GM19397 (cell line): Measurements from ENCODE around the gene GHRL.

Source experiments
- ATAC-seq: cut with Tn5 transposase; IDR thresholded peaks from one replicate; pipeline ENCODE4 v1.9.1; 2021; ENCODE audit warnings: mild to moderate bottlenecking, moderate library complexity; ENCODE audit not compliant: unreplicated experiment

Gene GHRL, protein sequence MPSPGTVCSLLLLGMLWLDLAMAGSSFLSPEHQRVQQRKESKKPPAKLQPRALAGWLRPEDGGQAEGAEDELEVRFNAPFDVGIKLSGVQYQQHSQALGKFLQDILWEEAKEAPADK

GRCh38 chr3:10292505-10293419, at the start of gene GHRL:
GHRL (minus strand) TSS chr3:10292947; CDS start chr3:10290180, 2,767 bp downstream.
- ATAC-seq = peak; percentile 77

GRCh38 chr3:10341901-10342398, 49.2 kb upstream of the GHRL start:
- ATAC-seq = no peak

DNA sequence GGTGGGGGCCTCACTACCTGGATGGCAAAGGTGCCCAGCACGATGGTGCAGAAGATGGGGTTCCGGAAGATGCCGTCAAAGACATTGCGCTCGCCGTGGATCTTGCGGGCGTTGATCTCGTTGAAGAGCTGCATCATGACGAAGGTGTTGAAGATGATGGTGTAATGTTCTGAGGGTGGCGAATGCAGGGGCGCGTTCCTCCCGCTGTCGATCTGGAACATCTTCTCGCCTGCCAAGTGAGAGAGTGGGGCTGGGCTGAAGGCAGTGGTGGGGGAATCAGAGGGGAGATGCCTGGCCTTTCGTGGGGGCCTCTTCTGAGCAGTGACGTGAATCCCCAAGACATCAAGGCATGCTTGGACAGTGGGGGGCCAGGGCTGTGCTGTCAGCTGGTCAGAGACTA, 47.7 kb upstream of the GHRL start:
- ATAC-seq = no peak

- no peak for ATAC-seq
These were observed 47.3 kb upstream of the GHRL start for GRCh38 chr3:10340046-10340445.

DNA sequence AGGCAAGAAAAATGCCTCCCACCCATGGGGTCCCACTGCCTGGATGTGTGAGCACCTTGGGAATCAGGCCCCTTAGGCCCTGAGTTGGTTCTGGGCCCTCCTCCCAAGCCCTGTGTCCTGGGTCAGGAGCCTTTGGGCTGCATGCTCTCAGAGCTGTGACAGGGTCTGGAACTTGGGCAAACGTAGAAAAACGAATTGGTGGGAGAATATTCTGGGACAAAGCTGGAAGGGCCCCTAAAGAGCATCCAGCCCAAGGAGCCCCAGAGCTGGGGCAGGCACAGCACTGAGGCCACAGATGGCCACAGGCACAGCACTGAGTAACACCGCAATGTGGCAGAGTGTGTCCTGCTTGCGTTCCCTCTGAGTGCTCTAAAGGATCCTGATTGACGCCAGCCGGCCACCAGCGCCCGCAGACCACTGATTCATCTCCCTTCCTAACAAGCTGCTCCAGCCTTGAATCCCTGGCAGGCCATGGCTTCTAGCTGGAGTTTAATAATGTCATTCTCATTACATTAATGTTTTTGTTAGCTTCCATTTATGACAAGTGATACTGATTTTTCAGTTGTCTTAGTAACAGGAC, 46.7 kb upstream of the GHRL start:
- no peak for ATAC-seq

- no peak for ATAC-seq
These were observed 46.0 kb upstream of the GHRL start for GRCh38 chr3:10338591-10339353.

DNA sequence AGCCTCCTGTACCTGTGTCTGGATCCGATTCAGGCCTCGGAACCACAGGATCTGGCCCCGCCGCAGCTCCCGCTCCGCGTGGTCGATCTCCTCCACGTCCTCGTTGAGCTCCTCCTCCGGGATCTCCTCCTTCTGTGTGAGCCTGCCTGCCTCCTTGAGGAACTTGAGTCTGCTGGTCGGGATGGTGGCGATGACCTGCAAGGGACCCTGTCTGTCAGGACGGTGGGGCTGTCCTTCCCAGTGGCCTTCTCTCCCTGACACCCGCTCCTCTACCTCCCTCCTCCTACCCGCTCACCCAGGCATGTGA, 45.4 kb upstream of the GHRL start:
- no peak for ATAC-seq

- no peak for ATAC-seq
These were observed 44.8 kb upstream of the GHRL start for GRCh38 chr3:10337323-10338163.

- no peak for ATAC-seq
These were observed 44.0 kb upstream of the GHRL start for GRCh38 chr3:10336761-10337160.

DNA sequence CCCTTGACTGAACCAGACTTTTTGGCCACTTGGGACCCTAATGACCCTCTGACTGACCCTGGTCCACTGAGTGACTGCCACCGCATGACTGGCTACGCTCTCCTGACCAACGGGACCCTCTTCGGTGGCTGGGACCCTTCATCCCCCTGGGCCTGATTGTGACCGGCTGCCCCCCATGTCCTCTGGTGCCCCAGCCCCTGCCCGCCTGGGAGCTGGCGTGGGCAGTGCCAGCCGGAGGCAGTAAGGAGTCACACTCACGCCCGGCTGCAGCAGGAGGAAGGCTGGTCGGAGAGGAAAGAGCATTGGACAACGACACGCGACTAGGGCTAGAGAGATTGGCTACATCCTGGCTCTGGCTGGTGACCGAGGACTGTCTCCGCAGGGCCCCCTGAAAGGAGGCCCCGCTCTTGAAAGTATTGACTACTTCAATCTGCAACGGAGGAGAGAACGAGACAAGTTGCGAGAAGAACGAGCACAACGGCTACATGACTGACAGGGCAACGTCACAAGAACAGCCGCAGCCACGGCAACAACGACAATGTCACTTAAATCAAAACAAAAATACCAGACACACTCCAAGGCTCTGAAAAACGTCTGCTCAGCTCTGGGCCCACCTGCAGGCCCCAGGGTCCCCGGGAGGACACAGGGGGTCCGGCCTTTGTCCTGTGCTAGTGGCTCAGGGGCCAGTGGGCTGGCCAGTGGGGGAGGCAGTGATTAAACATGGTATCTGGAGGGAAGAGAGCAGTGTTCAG, 43.3 kb upstream of the GHRL start:
- ATAC-seq = no peak

DNA sequence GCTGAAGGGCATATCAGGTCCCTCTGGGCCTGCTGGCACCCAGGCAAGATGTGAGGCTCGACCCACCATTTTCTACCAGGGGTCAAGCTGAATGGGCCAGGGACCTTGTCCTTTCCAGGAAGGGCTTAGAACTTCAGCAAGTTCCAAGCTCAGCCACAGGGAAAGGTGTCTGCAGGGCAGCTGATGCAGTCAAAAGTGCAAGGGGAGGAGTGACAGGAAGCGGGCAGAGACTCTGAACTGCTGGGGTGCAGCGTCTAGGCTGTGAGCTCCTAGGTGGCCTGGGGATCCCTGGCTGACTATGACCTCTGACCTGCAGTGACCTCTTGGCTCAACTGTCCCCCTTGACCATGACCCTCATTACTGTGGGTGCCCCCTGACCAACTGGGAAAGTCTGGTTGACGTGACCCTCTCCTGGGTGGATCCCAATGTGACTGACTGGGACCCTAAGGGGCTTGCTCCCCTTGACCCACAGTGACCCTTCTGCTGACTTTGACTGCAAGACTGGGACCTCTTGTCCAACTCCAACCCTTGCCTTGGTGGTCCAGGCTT, 42.5 kb upstream of the GHRL start:
- ATAC-seq = no peak

DNA sequence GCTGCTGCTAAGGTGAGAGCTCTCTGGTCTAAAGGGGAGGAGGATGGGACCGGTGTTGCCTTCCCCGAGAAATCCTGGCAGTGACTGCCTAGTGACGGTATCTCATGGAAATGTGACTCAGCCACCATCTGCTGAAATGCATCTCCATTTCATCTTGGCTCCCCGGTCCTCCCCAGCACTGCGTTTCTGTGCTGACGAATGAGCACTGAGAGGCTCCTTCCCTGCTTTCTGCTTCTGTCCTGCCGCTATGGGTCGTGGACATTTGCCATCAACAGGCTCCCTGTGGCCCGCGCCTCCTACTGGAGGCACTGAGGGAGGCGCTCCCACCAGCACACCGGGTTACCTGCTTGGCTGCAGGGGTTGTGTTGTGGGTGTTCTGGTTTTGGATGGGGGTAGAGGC, 41.7 kb upstream of the GHRL start:
- no peak for ATAC-seq

GRCh38 chr3:10334042-10334441, 41.3 kb upstream of the GHRL start:
- ATAC-seq = no peak

GRCh38 chr3:10333349-10333650, 40.6 kb upstream of the GHRL start:
- no peak for ATAC-seq

DNA sequence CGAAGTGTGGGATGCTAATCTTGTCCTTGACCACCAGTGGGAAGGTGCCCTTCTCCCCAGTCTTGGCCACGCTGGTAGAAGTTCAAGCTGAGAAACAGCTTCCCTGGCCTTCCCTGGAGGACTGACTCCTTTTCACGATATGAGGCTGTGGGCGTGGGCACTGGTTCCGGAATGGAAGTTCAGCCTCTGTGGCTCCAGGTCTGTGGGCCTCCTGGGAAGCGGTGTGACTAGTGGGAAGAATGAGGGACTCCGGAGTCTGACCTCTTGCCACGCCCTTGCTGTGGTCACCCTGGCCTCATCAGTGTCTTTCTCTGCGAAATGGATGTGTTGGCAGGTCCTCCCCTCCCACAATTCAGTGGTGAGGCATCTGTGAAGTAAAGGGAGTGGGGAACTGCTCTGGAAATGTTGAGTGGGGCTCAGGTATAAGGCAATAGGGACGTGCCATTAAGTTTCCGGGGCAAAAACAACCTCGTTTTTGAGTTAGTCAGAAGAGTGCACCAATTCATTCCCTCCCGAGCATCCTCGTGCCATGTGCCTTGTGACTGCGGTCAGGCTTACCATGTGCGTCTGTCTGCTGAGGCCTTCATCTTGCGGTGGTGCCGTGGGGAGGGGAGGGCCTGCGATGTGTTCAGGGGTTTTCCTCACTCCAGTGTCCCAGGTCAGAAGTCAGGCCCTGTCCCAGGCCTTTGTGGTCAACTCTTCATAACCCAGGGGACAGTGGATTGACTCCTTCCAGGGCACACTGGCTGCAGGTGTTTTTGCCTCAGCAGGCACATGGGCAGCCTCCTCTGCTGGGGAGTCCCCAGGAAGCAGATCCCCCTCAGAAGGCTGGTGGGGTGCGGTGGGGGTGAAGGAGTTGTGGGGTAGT, 40.0 kb upstream of the GHRL start:
- ATAC-seq = no peak

DNA sequence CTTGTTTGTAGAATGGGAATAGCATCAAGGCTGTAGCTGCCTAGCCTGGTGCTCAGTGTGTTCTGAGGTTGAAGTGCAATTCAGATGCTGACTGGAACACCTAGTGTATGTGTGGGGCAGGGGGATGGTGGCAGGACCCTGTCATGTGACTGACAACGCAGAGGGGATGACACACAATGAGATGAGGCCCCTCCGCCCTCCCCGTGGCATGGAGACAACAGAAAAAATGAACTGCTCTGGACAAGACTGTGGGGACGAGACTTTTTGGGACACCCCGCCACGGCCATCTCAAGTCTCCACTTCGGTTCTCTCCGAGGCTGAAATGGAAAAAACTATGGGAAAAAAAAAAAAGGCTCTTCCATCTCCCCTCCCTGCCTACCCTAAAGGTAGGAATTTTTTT, 38.6 kb upstream of the GHRL start:
- ATAC-seq = no peak

DNA sequence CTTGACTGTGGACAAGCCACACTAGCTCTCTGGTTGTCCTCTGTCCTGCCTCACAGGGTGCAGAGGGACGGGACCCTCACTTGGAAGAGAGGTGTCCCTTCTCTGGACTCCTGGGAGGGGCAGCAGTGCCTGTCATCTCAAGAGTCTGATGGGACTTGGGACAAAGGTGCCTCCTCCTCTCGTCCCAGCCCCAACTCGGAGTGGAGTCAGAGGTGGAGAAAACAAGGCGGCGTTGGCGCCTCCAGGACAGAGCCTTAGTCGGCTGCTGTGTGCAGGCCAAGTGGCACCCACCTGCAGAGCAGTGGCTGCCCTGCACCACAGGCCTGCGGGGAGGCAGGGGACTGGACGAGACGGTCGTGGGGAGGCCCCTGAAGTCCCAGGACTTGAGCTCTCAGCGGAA, 37.6 kb upstream of the GHRL start:
- no peak for ATAC-seq

- no peak for ATAC-seq
These were observed 36.8 kb upstream of the GHRL start for GRCh38 chr3:10329495-10330015.
